Measurements from ENCODE around the gene YPEL1. TPM values are rescaled to one million over a fixed set of nuclear protein-coding genes. Genes with fewer than 3 reads are reported as not detected.

Gene YPEL1
- total and polyA plus RNA-seq, 10 of the 15 experiments (the other 5 are each of a cell fraction or from before 2014, with no cell fraction given), result 0.13 to 5.0 (median 1.6) TPM

DNA sequence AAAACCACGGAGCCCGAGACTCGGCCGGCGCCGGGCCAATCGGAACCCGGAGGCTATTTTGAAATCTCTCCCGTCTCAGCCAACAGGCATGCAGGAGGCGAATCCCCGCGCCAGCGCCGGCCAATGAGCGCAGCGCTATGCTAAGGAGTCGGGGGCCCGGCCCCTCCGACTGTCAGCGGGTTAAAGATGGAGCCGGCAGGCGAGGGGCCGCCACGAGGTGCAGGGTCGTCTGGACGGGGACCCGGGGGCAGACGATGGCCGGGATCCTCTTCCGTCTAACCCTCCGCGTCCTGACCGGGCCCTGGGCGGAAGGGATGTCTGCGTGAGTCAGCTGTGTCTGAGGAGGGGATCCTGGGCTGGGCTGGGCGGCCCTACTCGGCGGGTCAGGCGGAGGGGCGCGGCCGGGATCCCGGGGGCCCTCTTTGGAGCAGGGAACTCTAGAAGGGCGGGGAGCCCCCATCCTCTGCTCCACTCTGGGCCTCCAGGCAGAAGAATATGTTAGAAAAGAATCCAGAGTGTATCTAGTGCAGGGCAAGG, 83.5 kb downstream of the YPEL1 start:
- in situ Hi-C loops (cut with MboI) (no loop called here), intact Hi-C loops (cut with micrococcal nuclease; ENCODE audit: unreplicated experiment) (no loop called here)
- Histone ChIP-seq H3K27ac (ENCODE audit: control insufficient read depth, insufficient read depth) (peak overlapping the region; percentile 89), H2AFZ (ENCODE audit: control insufficient read depth, low read depth, low read length) (peak overlapping the region; percentile 90), H3K27me3 (replicated peaks in 1 of 2; ENCODE audit: control insufficient read depth in 2 of 2, insufficient read depth in 2 of 2, low read length in 1 of 2) (no peaks in the 10 kb centered on the region), H3K36me3 (ENCODE audit: control insufficient read depth in 2 of 2, insufficient read depth in 2 of 2, low read length in 1 of 2) (peaks cover 3% of the 10 kb centered on the region in 2 experiments), H3K4me3 (peak overlapping the region; percentile 73), H3K4me2 (ENCODE audit: control insufficient read depth, insufficient read depth) (peak overlapping the region; percentile 93), H3K4me1 (ENCODE audit: control insufficient read depth, insufficient read depth, low read length) (peaks cover 3% of the 10 kb centered on the region), H3K79me2 (ENCODE audit: control insufficient read depth, insufficient read depth, low read length) (peaks cover 7% of the 10 kb centered on the region), H3K9ac (ENCODE audit: control insufficient read depth, insufficient read depth, low read length) (peak overlapping the region; percentile 95), H4K20me1 (ENCODE audit: control insufficient read depth, insufficient read depth) (no peaks in the 10 kb centered on the region), H3K9me3 (replicated peaks; ENCODE audit: control insufficient read depth, insufficient read depth, low read length) (no peaks in the 10 kb centered on the region)
- ATAC-seq (peak; percentile 99), FAIRE-seq (peak; percentile 49), DNase-seq (ENCODE audit: low read depth, low spot score) (peak; percentile 51)
- ChIA-PET SMC1A (ENCODE audit: uncharacterized antibody, unreplicated experiment) (interaction anchor here (0.8 to 2.4 kb wide), 4 partner anchors 10 to 286 kb away, joined by 3 to 8 read pairs (median 3); partner anchors contain the start of gene SDF2L1), CTCF (interaction anchor here (0.9 to 3.0 kb wide), 3 partner anchors 10 to 559 kb away, joined by 3 to 10 read pairs (median 4); partner anchors contain the start of genes SDF2L1 and YDJC), RAD21 (ENCODE audit: unreplicated experiment) (interaction anchor here (1.0 to 1.9 kb wide), 3 partner anchors 9 to 111 kb away, joined by 4 to 5 read pairs (median 4); partner anchors contain the start of gene SDF2L1), POLR2A (interaction anchor here (1.4 to 1.6 kb wide), 3 partner anchors 10 to 72 kb away, joined by 3 to 6 read pairs (median 4); partner anchors contain the start of genes PPIL2 and SDF2L1)
- BruUV-seq (replicated peaks), result no TSS peak
- WGBS (ENCODE audit: insufficient coverage, insufficient replicate concordance, low lambda C conversion rate, missing lambda C conversion rate), result under 1% methylated on average over 44 of the region's 44 CpGs
- peak; percentile 94 for TF ChIP-seq YY1 (IDR thresholded peaks at IDR 0.05; ENCODE audit: low read depth, low read length)
- TF ChIP-seq ZNF274 (IDR thresholded peaks at IDR 0.05; ENCODE audit: insufficient read depth, insufficient read length), result no peak
- TF ChIP-seq, protein P1, sequence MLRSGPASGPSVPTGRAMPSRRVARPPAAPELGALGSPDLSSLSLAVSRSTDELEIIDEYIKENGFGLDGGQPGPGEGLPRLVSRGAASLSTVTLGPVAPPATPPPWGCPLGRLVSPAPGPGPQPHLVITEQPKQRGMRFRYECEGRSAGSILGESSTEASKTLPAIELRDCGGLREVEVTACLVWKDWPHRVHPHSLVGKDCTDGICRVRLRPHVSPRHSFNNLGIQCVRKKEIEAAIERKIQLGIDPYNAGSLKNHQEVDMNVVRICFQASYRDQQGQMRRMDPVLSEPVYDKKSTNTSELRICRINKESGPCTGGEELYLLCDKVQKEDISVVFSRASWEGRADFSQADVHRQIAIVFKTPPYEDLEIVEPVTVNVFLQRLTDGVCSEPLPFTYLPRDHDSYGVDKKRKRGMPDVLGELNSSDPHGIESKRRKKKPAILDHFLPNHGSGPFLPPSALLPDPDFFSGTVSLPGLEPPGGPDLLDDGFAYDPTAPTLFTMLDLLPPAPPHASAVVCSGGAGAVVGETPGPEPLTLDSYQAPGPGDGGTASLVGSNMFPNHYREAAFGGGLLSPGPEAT (IDR thresholded peaks at IDR 0.05; ENCODE audit: low read depth), result peak; percentile 9; the same call in 1 of the 2 replicates
- TF ChIP-seq MXI1 (IDR thresholded peaks at IDR 0.05; ENCODE audit: low read depth, low read length), result peak; percentile 82
- TF ChIP-seq, protein P2, sequence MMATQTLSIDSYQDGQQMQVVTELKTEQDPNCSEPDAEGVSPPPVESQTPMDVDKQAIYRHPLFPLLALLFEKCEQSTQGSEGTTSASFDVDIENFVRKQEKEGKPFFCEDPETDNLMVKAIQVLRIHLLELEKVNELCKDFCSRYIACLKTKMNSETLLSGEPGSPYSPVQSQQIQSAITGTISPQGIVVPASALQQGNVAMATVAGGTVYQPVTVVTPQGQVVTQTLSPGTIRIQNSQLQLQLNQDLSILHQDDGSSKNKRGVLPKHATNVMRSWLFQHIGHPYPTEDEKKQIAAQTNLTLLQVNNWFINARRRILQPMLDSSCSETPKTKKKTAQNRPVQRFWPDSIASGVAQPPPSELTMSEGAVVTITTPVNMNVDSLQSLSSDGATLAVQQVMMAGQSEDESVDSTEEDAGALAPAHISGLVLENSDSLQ (IDR thresholded peaks at IDR 0.05), result peak; percentile 42; the same call in 1 of the 2 replicates
- TF ChIP-seq, protein P3, sequence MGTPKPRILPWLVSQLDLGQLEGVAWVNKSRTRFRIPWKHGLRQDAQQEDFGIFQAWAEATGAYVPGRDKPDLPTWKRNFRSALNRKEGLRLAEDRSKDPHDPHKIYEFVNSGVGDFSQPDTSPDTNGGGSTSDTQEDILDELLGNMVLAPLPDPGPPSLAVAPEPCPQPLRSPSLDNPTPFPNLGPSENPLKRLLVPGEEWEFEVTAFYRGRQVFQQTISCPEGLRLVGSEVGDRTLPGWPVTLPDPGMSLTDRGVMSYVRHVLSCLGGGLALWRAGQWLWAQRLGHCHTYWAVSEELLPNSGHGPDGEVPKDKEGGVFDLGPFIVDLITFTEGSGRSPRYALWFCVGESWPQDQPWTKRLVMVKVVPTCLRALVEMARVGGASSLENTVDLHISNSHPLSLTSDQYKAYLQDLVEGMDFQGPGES (IDR thresholded peaks at IDR 0.05), result no peak
- no peak for TF ChIP-seq FOXM1 (IDR thresholded peaks at IDR 0.05; ENCODE audit: low read depth, low read length)
- TF ChIP-seq RFX5 (IDR thresholded peaks at IDR 0.05; ENCODE audit: low read depth, low read length), result peak; percentile 43; the same call in 1 of the 2 replicates
- TF ChIP-seq, protein P4, sequence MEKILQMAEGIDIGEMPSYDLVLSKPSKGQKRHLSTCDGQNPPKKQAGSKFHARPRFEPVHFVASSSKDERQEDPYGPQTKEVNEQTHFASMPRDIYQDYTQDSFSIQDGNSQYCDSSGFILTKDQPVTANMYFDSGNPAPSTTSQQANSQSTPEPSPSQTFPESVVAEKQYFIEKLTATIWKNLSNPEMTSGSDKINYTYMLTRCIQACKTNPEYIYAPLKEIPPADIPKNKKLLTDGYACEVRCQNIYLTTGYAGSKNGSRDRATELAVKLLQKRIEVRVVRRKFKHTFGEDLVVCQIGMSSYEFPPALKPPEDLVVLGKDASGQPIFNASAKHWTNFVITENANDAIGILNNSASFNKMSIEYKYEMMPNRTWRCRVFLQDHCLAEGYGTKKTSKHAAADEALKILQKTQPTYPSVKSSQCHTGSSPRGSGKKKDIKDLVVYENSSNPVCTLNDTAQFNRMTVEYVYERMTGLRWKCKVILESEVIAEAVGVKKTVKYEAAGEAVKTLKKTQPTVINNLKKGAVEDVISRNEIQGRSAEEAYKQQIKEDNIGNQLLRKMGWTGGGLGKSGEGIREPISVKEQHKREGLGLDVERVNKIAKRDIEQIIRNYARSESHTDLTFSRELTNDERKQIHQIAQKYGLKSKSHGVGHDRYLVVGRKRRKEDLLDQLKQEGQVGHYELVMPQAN (conservative IDR thresholded peaks at IDR 0.05), result peak; percentile 81
- TF ChIP-seq, protein P5, sequence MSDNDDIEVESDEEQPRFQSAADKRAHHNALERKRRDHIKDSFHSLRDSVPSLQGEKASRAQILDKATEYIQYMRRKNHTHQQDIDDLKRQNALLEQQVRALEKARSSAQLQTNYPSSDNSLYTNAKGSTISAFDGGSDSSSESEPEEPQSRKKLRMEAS (IDR thresholded peaks at IDR 0.05; ENCODE audit: low read depth, low read length), result peak; percentile 79
- no peak for TF ChIP-seq CHD1 (IDR thresholded peaks at IDR 0.05; ENCODE audit: low read depth, low read length)
- peak; percentile 84 for TF ChIP-seq SP1 (IDR thresholded peaks at IDR 0.05; ENCODE audit: low read depth, low read length)
- TF ChIP-seq GATAD2B (conservative IDR thresholded peaks at IDR 0.05; ENCODE audit: low read depth), result peak; percentile 46; the same call in 1 of the 2 replicates
- TF ChIP-seq JUNB (IDR thresholded peaks at IDR 0.05), result no peak
- TF ChIP-seq, protein P6, sequence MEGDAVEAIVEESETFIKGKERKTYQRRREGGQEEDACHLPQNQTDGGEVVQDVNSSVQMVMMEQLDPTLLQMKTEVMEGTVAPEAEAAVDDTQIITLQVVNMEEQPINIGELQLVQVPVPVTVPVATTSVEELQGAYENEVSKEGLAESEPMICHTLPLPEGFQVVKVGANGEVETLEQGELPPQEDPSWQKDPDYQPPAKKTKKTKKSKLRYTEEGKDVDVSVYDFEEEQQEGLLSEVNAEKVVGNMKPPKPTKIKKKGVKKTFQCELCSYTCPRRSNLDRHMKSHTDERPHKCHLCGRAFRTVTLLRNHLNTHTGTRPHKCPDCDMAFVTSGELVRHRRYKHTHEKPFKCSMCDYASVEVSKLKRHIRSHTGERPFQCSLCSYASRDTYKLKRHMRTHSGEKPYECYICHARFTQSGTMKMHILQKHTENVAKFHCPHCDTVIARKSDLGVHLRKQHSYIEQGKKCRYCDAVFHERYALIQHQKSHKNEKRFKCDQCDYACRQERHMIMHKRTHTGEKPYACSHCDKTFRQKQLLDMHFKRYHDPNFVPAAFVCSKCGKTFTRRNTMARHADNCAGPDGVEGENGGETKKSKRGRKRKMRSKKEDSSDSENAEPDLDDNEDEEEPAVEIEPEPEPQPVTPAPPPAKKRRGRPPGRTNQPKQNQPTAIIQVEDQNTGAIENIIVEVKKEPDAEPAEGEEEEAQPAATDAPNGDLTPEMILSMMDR (IDR thresholded peaks at IDR 0.05 in 2 of 3, conservative IDR thresholded peaks at IDR 0.05 in 1 of 3; ENCODE audit: control insufficient read depth in 2 of 3, extremely low read depth in 1 of 3, insufficient read depth in 1 of 3, low read depth in 3 of 3, low read length in 3 of 3), result no peak

Data from GM12878 (cell line).